A549 treated with AZD2906 at 1 μM for 4 hours (cell line): Measurements from ENCODE around the gene SYNC. TPM values are rescaled to one million over a fixed set of nuclear protein-coding genes. Genes with fewer than 3 reads are reported as not detected.

Experiments
- total RNA-seq: library from RNA; stranded (reverse); fragments of 200-300 nt; extraction: Qiagen RNA extraction; gene quantifications from 5 replicates; pipeline ENCODE4 v1.2.3, GENCODE V29; 2022

The SYNC gene
- total RNA-seq = 11.4 to 17.1 TPM (median 13.8 TPM) in 5 replicates

GRCh38 chr1:32702599-32703478 is at the start of gene SYNC:
TSS of gene SYNC (minus strand) at chr1:32702770. CDS start at chr1:32702660, 110 bp downstream.

GRCh38 chr1:32650752-32651460 is 51.7 kb downstream of the SYNC start, which contains the start of gene RBBP4:
TSS of gene RBBP4 (plus strand) at chr1:32651208. CDS start at chr1:32651307, 99 bp downstream.

GRCh38 chr1:32650248-32650751 is 52.3 kb downstream of the SYNC start, which contains the start of gene ZBTB8OS:
TSS of gene ZBTB8OS (minus strand) at chr1:32650550. CDS start at chr1:32650529, 21 bp downstream.

Other genes starting within 250 kb of the SYNC start
- gene ZBTB8B, start 237.7 kb downstream of the SYNC start, total RNA-seq = 0.01 TPM in 4 of 5 replicates, not detected in the other
- 4.1 to 5.1 TPM (median 4.8 TPM) in 5 replicates for gene ZBTB8A, start 163.3 kb downstream of the SYNC start, total RNA-seq
- gene ZBTB8OS, start 52.2 kb downstream of the SYNC start, total RNA-seq = 35.3 to 44.8 TPM (median 38.3 TPM) in 5 replicates
- 62.6 to 94.0 TPM (median 72.0 TPM) in 5 replicates for gene RBBP4, start 51.6 kb downstream of the SYNC start, total RNA-seq
- gene YARS1, start 114.6 kb upstream of the SYNC start, total RNA-seq = 53.5 to 84.7 TPM (median 58.7 TPM) in 5 replicates
- gene S100PBP, start 114.9 kb upstream of the SYNC start, total RNA-seq = 13.5 to 17.3 TPM (median 15.9 TPM) in 5 replicates
- gene FNDC5, start 168.1 kb upstream of the SYNC start, total RNA-seq = 0.18 to 0.64 TPM (median 0.32 TPM) in 5 replicates
- gene HPCA, start 183.7 kb upstream of the SYNC start, total RNA-seq = 0.11 to 0.66 TPM (median 0.44 TPM) in 5 replicates
- 27.0 to 46.1 TPM (median 44.1 TPM) in 5 replicates for gene TMEM54, start 198.6 kb upstream of the SYNC start, total RNA-seq